Measurements from ENCODE around the gene IBA57.
A peak's percentile ranks its signal among the peaks of the same experiment; 100 is the strongest.

IBA57 gene

GRCh38 chr1:228139406-228139930, 26.1 kb upstream of the IBA57 start:
- Histone ChIP-seq H3K9ac (ENCODE audit: low read depth, low read length) (peak overlapping the region; percentile 39), H3K36me3 (ENCODE audit: insufficient read depth, low read length) (no peaks in the 10 kb centered on the region), H3K27me3 (ENCODE audit: insufficient read depth, low read length) (peaks cover 41% of the 10 kb centered on the region), H3K4me3 (ENCODE audit: low read length) (peak overlapping the region; percentile 100), H3K4me1 (ENCODE audit: insufficient read depth, low read length) (no peaks in the 10 kb centered on the region), H3K9me3 (ENCODE audit: insufficient read depth, low read depth, low read length) (no peaks in the 10 kb centered on the region), H3K27ac (ENCODE audit: low read depth, low read length) (peak overlapping the region; percentile 86)
- WGBS, result 23% methylated on average over 30 of the region's 30 CpGs

- Histone ChIP-seq H3K4me3 (ENCODE audit: low read length) (peak within 1 kb of the TSS; percentile 100), H3K36me3 (ENCODE audit: insufficient read depth, low read length) (no peaks in the 10 kb centered on the region), H3K9me3 (ENCODE audit: insufficient read depth, low read depth, low read length) (no peaks in the 10 kb centered on the region), H3K27ac (ENCODE audit: low read depth, low read length) (peak within 1 kb of the TSS; percentile 86), H3K9ac (ENCODE audit: low read depth, low read length) (peak within 1 kb of the TSS; percentile 92), H3K27me3 (ENCODE audit: insufficient read depth, low read length) (peaks cover 35% of the 10 kb centered on the region), H3K4me1 (ENCODE audit: insufficient read depth, low read length) (no peaks in the 10 kb centered on the region)
- WGBS, result under 1% methylated on average over 95 of the region's 95 CpGs
These were observed 25.5 kb upstream of the IBA57 start, which contains the start of gene GUK1 for GRCh38 chr1:228139931-228140723. TSS of gene GUK1 (plus strand) at chr1:228140279. CDS start at chr1:228140303, 24 bp downstream.

- WGBS, result 18% methylated on average over 25 of the region's 25 CpGs
- Histone ChIP-seq H3K4me3 (ENCODE audit: low read length) (peak overlapping the region; percentile 100), H3K9me3 (ENCODE audit: insufficient read depth, low read depth, low read length) (no peaks in the 10 kb centered on the region), H3K4me1 (ENCODE audit: insufficient read depth, low read length) (no peaks in the 10 kb centered on the region), H3K27me3 (ENCODE audit: insufficient read depth, low read length) (peaks cover 28% of the 10 kb centered on the region), H3K36me3 (ENCODE audit: insufficient read depth, low read length) (no peaks in the 10 kb centered on the region), H3K9ac (ENCODE audit: low read depth, low read length) (peak overlapping the region; percentile 92), H3K27ac (ENCODE audit: low read depth, low read length) (peak overlapping the region; percentile 80)
These were observed 24.8 kb upstream of the IBA57 start for GRCh38 chr1:228140724-228141225.

GRCh38 chr1:228141226-228142044, 24.2 kb upstream of the IBA57 start:
- Histone ChIP-seq H3K4me1 (ENCODE audit: insufficient read depth, low read length) (no peaks in the 10 kb centered on the region), H3K4me3 (ENCODE audit: low read length) (peak overlapping the region; percentile 100), H3K9ac (ENCODE audit: low read depth, low read length) (peak overlapping the region; percentile 92), H3K27ac (ENCODE audit: low read depth, low read length) (no peak overlapping the region), H3K9me3 (ENCODE audit: insufficient read depth, low read depth, low read length) (no peaks in the 10 kb centered on the region), H3K27me3 (ENCODE audit: insufficient read depth, low read length) (peaks cover 22% of the 10 kb centered on the region), H3K36me3 (ENCODE audit: insufficient read depth, low read length) (0 out of 2 replicates have a peak, but pooled peaks cover 2% of the 10 kb centered on the region)
- 83% methylated on average over 27 of the region's 27 CpGs for WGBS

DNA sequence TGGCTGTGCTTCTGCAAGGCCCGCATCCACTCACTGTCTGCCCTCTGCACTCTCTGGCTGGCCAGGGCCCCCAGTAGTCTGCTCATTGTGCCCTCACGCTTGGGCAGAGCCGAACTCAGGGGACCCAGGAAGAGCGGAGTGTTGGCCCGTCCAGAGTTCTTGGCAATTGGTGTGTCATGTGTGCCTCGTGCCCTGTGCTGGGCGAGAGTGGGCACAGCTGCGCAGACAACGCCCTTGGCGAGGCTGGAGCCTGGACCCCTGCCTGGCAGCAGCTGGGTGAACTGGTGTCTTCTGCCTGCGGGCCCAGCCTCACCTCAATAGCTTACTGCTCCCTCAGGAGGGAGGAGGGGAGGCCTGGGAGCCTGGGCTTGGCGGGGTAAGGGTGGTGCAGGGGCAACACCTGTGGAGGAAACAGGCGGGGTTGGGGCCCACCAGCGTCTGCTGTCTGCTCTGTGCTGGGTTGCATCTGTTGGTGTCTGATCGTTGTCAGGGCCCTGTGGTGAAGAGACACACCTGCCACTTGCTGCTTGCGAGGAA, 23.4 kb upstream of the IBA57 start:
- Histone ChIP-seq H3K4me3 (ENCODE audit: low read length) (no peak overlapping the region), H3K4me1 (ENCODE audit: insufficient read depth, low read length) (no peaks in the 10 kb centered on the region), H3K36me3 (ENCODE audit: insufficient read depth, low read length) (0 out of 2 replicates have a peak, but pooled peaks cover 4% of the 10 kb centered on the region), H3K27ac (ENCODE audit: low read depth, low read length) (no peak overlapping the region), H3K27me3 (ENCODE audit: insufficient read depth, low read length) (peaks cover 14% of the 10 kb centered on the region), H3K9me3 (ENCODE audit: insufficient read depth, low read depth, low read length) (no peaks in the 10 kb centered on the region), H3K9ac (ENCODE audit: low read depth, low read length) (no peak overlapping the region)
- 94% methylated on average over 16 of the region's 16 CpGs for WGBS

GRCh38 chr1:228142701-228143136, 22.9 kb upstream of the IBA57 start:
- Histone ChIP-seq H3K9me3 (ENCODE audit: insufficient read depth, low read depth, low read length) (no peaks in the 10 kb centered on the region), H3K36me3 (ENCODE audit: insufficient read depth, low read length) (0 out of 2 replicates have a peak, but pooled peaks cover 4% of the 10 kb centered on the region), H3K4me1 (ENCODE audit: insufficient read depth, low read length) (no peaks in the 10 kb centered on the region), H3K9ac (ENCODE audit: low read depth, low read length) (no peak overlapping the region), H3K27me3 (ENCODE audit: insufficient read depth, low read length) (peaks cover 9% of the 10 kb centered on the region; the same call in 1 of the 2 replicates), H3K4me3 (ENCODE audit: low read length) (no peak overlapping the region), H3K27ac (ENCODE audit: low read depth, low read length) (no peak overlapping the region)
- 95% methylated on average over 11 of the region's 11 CpGs for WGBS

- Histone ChIP-seq H3K27me3 (ENCODE audit: insufficient read depth, low read length) (peaks cover under 1% of the 10 kb centered on the region; the same call in 1 of the 2 replicates), H3K4me3 (ENCODE audit: low read length) (no peak overlapping the region), H3K36me3 (ENCODE audit: insufficient read depth, low read length) (0 out of 2 replicates have a peak, but pooled peaks cover 4% of the 10 kb centered on the region), H3K9ac (ENCODE audit: low read depth, low read length) (no peak overlapping the region), H3K9me3 (ENCODE audit: insufficient read depth, low read depth, low read length) (no peaks in the 10 kb centered on the region), H3K4me1 (ENCODE audit: insufficient read depth, low read length) (no peaks in the 10 kb centered on the region), H3K27ac (ENCODE audit: low read depth, low read length) (no peak overlapping the region)
- 93% methylated on average over 12 of the region's 12 CpGs for WGBS
These were observed 22.0 kb upstream of the IBA57 start for GRCh38 chr1:228143480-228144192.

DNA sequence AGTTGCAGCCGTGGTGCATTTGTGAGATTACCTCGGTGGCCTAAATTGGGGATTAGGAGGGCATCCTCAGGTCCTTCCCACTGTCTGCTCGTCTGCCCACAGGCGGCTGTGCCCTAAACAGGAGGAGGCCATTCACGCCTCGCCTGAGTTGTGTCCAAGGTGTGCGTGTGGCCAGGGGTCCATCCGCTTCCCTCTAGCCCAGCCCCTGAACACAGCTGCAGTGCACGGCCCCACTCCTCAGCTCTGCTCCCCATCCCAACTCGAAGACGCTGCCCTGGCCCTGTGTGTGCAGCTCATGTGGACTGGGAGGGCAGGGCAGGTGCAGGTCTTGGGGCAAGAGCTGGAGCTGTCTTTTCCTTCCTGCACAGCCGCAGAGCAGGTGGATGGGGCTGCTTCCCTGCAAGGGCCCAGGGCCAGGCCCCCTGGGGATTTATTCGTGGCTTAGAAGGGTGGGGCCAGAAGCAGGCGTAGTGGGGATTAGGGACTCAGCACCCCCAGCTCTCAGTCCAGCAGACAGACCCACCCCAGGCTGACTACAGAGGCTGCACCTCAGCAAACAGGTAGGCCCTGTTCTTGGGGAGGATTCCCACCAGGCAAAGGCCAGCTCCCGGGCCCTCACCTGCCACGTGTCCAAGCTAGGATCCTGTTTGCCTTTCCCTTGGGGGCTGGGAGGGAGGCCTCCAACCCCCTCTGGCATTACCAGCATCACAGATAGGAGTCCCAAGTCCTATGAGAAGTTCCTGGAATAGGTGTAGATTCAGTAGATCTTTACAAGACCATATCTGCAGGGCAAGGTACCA, 21.2 kb upstream of the IBA57 start:
- no peak overlapping the region for H3K4me3 ChIP-seq (ENCODE audit: low read length)
- H3K27me3 ChIP-seq (ENCODE audit: insufficient read depth, low read length), result no peaks in the 10 kb centered on the region
- H3K36me3 ChIP-seq (ENCODE audit: insufficient read depth, low read length), result 0 out of 2 replicates have a peak, but pooled peaks cover 4% of the 10 kb centered on the region
- H3K4me1 ChIP-seq (ENCODE audit: insufficient read depth, low read length), result 0 out of 2 replicates have a peak, but pooled peaks cover 5% of the 10 kb centered on the region
- H3K9me3 ChIP-seq (ENCODE audit: insufficient read depth, low read depth, low read length), result no peaks in the 10 kb centered on the region
- no peak overlapping the region for H3K27ac ChIP-seq (ENCODE audit: low read depth, low read length)
- 89% methylated on average over 16 of the region's 16 CpGs for WGBS
- H3K9ac ChIP-seq (ENCODE audit: low read depth, low read length), result no peak overlapping the region

GRCh38 chr1:228144993-228145343, 20.6 kb upstream of the IBA57 start:
- Histone ChIP-seq H3K27me3 (ENCODE audit: insufficient read depth, low read length) (no peaks in the 10 kb centered on the region), H3K36me3 (ENCODE audit: insufficient read depth, low read length) (0 out of 2 replicates have a peak, but pooled peaks cover 4% of the 10 kb centered on the region), H3K4me3 (ENCODE audit: low read length) (no peak overlapping the region), H3K27ac (ENCODE audit: low read depth, low read length) (no peak overlapping the region), H3K9ac (ENCODE audit: low read depth, low read length) (no peak overlapping the region), H3K4me1 (ENCODE audit: insufficient read depth, low read length) (0 out of 2 replicates have a peak, but pooled peaks cover 5% of the 10 kb centered on the region), H3K9me3 (ENCODE audit: insufficient read depth, low read depth, low read length) (no peaks in the 10 kb centered on the region)
- 89% methylated on average over 8 of the region's 8 CpGs for WGBS
